ENCODE measurements around the gene CBX3.
A peak's percentile ranks its signal among the peaks of the same experiment; 100 is the strongest.
"Not testable (repeated sequence)": the region's sequence is repeated elsewhere in the genome, so short reads cannot be mapped to it uniquely, and the experiment has no call there.

CBX3 gene

GRCh38 chr7:26188206-26188956 lies 13.2 kb upstream of the CBX3 start:
- no peak for DNase-seq

GRCh38 chr7:26188957-26189541 lies 12.5 kb upstream of the CBX3 start:
- no peak for DNase-seq

- no peak for DNase-seq
Observed at GRCh38 chr7:26189697-26190096, 11.8 kb upstream of the CBX3 start.

GRCh38 chr7:26190417-26190869 lies 11.1 kb upstream of the CBX3 start:
- no peak for DNase-seq

GRCh38 chr7:26191233-26191973 lies 10.1 kb upstream of the CBX3 start:
- DNase-seq = no peak

- DNase-seq = no peak
Observed at GRCh38 chr7:26191974-26192479, 9.5 kb upstream of the CBX3 start.

- no peak for DNase-seq
Observed at GRCh38 chr7:26192485-26193087, 9.0 kb upstream of the CBX3 start.

- DNase-seq = no peak
Observed at GRCh38 chr7:26193432-26194207, 7.9 kb upstream of the CBX3 start.

- DNase-seq = not testable (repeated sequence)
Observed at GRCh38 chr7:26194764-26195163, 6.8 kb upstream of the CBX3 start.

- DNase-seq = no peak
Observed at GRCh38 chr7:26195182-26195581, 6.4 kb upstream of the CBX3 start.

GRCh38 chr7:26195867-26196657 lies 5.5 kb upstream of the CBX3 start:
- no peak for DNase-seq

GRCh38 chr7:26197153-26198115 lies 4.1 kb upstream of the CBX3 start:
- no peak for DNase-seq

- DNase-seq = no peak
Observed at GRCh38 chr7:26198133-26198780, 3.3 kb upstream of the CBX3 start.

- no peak for DNase-seq
Observed at GRCh38 chr7:26198781-26199169, 2.8 kb upstream of the CBX3 start.

- DNase-seq = peak; percentile 76
Observed at GRCh38 chr7:26199301-26200037, 2.1 kb upstream of the CBX3 start.

GRCh38 chr7:26200038-26200443 lies 1.5 kb upstream of the CBX3 start:
- peak; percentile 78 for DNase-seq

- DNase-seq = peak; percentile 98
Observed at GRCh38 chr7:26200444-26201246, 900 bp upstream of the CBX3 start, which contains the start of gene HNRNPA2B1. Gene HNRNPA2B1 (minus strand): TSS chr7:26200746. CDS start chr7:26200577, 169 bp downstream.
